Stimulated activated CD4-positive, alpha-beta T cell treated with anti-CD3 and anti-CD28 coated beads, Interleukin-2, amount 100 ng/mL, for 48 hours (primary cell): ENCODE results near the gene NTRK2.
"Not testable (repeated sequence)": the region's sequence is repeated elsewhere in the genome, so short reads cannot be mapped to it uniquely, and the experiment has no call there.

Experiments
- DNase-seq, 2 donors: peaks; one replicate each; pipeline ENCODE4 v3.0.0-alpha.2; 2020

The NTRK2 gene

DNA sequence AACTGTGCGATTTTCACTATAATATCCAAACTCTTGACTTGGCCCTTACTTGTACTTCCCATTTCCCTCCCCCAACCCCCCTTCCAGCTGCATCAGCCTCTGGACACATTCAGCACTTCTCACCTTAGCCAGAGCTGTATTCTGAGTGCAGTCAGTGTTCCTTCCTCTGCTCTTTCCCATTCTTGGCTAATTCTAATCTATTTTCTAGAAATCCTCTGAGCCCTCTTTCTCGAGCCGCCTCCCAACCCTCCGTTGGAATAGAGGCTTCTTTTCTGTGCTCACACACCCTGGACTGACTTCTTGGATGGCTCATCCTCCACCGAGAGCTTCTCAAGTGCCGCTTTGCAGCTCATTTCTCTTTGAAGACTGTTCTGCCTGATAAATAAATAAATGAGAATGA lies 188.8 kb downstream of the NTRK2 start:
- no peak for DNase-seq

GRCh38 chr9:84860249-84861115 lies 191.0 kb downstream of the NTRK2 start:
- no peak for DNase-seq

DNA sequence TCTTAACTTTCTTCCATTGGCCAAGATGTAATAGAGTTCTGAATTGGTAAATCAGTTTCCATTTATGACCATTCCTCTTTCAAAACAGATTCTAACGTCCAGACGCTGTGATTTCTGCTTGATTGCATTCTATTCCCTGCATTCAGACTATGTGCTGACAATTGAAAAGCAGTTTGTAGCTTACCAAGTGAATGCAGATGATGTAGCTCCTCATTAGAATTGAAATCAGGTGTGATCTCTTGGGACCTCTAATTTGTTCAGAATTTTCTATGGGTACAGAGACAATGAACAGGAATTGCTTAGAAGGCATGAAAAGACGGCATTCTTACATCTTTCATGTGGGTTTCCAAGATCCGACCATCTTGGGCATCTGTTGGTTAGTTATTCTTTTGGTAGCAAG lies 191.9 kb downstream of the NTRK2 start:
- DNase-seq: no peak

GRCh38 chr9:84862308-84862707 lies 192.8 kb downstream of the NTRK2 start:
- no peak for DNase-seq

DNA sequence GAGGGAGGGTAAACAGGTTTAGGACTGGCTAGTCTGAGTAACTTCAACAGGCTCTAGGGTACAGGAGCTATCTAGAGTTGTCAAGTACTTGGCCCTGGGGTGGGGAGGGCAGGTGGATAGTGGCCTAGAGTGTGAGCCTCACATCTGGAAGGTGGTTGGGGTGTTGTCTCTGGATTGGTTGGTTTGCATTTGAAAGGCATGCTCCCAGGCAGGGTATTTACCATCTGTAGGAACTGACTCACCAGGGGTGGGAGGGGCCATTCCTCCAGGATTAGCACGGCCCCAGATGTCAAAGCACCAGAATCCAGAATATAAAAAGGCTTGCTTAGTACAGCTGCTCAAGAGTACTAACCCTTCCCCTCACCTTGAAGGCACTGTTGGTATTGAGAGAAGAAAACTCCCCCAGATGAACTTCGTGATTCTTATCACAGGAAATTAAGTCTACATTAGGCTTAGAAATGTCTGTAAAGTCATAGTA lies 193.3 kb downstream of the NTRK2 start:
- DNase-seq: no peak

GRCh38 chr9:84863372-84863771 lies 193.8 kb downstream of the NTRK2 start:
- no peak for DNase-seq

GRCh38 chr9:84866396-84867175 lies 197.1 kb downstream of the NTRK2 start:
- DNase-seq: no peak

DNA sequence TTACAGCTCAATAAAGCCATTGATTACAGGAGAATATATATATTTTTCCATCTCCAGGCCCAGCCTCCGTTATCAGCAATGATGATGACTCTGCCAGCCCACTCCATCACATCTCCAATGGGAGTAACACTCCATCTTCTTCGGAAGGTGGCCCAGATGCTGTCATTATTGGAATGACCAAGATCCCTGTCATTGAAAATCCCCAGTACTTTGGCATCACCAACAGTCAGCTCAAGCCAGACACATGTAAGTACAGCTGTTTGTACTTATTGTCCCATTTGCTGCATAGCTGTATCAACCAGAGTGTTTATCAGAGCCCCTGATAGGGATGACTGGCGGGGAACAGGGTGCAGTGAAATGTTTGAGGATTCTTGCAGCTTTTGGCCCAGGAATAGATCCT lies 197.7 kb downstream of the NTRK2 start:
- no peak for DNase-seq

- no peak for DNase-seq
Measured at GRCh38 chr9:84869091-84869490, 199.6 kb downstream of the NTRK2 start.

DNA sequence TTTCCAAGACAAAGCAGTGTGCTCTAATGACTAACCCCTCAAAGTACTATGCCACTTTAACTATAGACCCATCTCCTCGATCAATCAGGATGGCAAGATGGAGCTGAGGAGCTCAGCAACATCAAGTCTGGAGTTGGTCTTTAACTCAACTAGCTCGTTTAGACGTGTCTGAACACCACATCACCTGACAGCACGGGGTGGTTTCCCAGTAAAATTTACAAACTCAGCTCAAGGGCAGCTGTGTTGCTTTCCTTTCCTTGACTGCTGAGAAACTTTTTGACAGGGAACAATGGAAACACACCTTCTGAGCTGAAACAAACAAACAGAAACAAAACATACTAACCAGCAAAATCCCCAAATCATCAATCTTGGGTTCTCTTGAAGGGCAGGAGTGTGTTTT lies 202.5 kb downstream of the NTRK2 start:
- no peak for DNase-seq

GRCh38 chr9:84874022-84874421 lies 204.5 kb downstream of the NTRK2 start:
- no peak for DNase-seq

DNA sequence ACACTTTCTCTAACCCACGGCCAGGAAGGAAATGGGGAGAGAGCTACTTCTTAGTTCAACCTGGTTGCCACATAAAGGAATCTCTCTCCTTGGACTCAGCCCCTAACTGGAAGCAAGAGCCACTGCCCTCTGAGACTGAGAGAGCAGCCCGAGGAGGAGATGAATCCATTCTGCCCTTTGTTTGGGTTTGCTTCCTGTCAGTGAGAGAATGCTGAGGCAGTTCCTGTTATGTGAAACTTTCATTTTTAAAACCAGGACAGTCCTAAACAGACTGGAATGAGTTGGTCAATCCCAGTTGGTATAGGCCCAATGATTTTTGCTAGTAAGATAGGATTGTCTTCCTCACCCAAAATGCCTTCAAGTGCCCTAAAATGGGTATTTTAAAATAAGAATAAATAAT lies 205.1 kb downstream of the NTRK2 start:
- no peak for DNase-seq

GRCh38 chr9:84875193-84875592 lies 205.7 kb downstream of the NTRK2 start:
- no peak for DNase-seq

DNA sequence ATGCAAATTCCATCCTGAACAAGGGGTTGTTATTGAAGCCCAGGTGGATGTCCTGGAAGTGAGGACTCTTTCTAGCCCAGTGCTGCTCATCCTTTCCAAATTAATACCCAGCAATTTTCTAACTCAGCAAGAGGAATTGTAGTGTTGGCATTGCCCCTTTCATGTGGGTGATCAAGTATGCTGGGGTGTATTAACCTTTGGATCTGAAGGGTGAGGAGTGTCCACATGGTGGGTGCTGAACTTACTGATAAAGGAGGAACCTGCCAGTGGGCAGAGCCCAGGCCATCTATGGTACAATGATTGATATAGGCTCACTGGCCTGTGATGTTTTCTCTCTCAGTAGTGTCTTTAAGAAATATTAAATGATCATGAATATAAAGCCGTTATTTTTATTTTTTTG lies 210.1 kb downstream of the NTRK2 start:
- no peak for DNase-seq

DNA sequence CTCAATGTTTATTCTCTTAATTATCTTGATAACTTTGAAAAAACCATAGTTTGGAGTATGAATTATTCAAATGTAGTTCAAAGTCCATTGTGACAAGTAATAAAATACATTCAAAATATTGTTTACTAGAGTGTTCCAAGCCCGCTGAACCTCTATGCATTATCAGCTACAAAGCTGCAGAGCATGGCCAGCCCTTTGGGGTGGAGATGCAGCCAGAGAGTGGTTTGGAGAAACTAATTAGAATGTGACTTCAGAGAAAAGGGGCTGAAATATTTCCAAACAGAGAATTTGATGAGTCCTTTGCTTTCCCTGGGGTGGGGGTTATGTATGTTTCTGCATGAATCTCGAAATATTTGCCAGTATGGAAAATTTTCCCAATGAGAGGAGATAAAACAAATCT lies 211.3 kb downstream of the NTRK2 start:
- DNase-seq: no peak

DNA sequence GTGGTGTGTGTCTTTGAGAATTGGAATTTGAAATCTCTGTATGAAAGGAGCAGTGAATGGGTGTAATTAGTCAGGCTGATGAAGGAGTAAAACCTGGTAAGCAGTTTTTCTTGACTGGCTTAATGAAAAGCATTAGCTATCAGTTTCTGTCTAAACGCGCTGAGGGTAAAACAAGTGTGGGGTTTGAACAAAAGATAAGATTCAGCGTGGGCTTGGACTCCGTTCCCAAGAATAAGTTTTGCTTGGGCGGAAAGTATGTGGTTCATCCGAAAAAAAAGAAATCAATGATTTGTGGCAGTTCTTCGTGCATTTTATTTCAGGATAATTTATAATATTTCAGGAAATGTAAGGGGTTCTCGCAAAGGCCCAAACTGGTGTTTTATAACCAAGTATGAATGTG lies 217.3 kb downstream of the NTRK2 start:
- DNase-seq: no peak

GRCh38 chr9:84891924-84892323 lies 222.4 kb downstream of the NTRK2 start:
- no peak for DNase-seq

DNA sequence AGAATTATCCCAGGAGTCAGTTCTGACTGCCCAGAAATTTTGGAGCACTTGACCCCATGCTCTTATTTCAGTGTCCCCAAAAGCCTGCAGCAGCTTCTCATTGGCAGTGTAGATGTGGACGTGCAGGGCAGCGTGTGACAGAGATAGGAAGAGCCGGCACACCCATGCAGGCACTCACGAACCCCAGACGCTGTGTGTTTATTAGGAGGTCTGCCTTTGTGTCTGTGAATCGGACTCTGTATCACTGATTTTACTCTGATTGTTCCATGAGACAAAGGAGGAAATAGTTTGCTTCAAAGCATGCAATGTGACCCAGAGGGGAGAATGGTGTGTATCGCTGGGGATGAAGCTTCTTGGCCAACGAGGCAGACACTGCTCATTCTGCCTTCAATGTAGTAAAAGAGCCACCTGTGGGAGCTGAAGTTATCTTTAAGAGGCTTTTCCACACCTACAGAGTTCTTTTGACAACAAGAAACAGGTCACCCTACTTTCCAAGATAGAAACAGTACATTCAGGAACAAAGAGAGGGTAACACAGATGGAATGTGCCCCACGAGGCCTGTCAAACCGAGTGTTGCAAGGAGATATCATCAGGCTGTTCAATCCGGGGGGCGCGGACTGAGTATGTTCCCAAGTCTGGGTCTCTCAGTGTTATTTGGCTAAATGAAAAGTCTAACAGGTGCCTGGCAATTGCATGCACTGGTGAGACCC lies 224.0 kb downstream of the NTRK2 start:
- DNase-seq: no peak

GRCh38 chr9:84894859-84895258 lies 225.3 kb downstream of the NTRK2 start:
- no peak for DNase-seq

- DNase-seq: no peak
Measured at GRCh38 chr9:84897362-84898094, 228.0 kb downstream of the NTRK2 start.

DNA sequence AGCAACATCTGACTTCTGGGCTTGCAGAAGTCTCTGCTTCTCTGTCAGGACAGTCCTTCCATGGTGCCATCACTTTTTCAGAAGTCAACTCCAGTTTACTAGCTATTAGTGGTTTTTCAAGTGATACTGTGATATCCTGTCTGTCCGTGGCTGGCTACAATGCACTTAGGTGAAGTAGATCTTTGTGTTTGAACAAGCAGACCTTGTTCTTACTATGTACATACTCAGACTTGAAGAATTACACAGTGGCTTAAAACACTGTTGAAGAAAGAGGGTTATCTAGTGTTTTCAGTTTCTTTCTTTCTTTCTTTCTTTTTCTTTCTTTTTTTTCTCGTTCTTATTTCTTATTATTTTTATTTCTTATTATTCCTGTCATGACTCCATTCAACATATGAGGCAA lies 228.7 kb downstream of the NTRK2 start:
- DNase-seq: no peak

DNA sequence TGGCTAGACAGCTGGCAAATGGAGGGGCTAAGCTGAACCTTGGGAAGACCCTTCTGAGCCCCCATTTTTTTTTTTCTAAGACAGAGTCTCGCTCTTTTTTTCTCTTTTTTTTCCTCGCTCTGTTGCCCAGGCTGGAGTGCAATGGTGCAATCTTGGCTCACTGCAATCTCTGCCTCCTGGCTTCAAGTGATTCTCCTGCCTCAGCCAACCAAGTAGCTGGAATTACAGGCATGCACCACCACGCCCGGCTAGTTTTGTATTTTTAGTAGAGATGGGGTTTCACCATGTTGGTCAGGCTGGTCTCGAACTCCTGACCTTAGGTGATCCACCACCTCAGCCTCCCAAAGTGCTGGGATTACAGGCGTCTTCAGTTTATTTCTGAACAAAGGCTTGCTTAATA lies 229.1 kb downstream of the NTRK2 start:
- not testable (repeated sequence) for DNase-seq

- no peak for DNase-seq
Measured at GRCh38 chr9:84899326-84899725, 229.8 kb downstream of the NTRK2 start.
